HG02870 (cell line): Measurements from ENCODE around the gene SPTB.

Experiments used
- ATAC-seq: cut with Tn5 transposase; IDR thresholded peaks from one replicate; pipeline ENCODE4 v1.9.1; 2021; ENCODE audit warnings: mild to moderate bottlenecking, moderate library complexity; ENCODE audit not compliant: unreplicated experiment

SPTB gene

DNA sequence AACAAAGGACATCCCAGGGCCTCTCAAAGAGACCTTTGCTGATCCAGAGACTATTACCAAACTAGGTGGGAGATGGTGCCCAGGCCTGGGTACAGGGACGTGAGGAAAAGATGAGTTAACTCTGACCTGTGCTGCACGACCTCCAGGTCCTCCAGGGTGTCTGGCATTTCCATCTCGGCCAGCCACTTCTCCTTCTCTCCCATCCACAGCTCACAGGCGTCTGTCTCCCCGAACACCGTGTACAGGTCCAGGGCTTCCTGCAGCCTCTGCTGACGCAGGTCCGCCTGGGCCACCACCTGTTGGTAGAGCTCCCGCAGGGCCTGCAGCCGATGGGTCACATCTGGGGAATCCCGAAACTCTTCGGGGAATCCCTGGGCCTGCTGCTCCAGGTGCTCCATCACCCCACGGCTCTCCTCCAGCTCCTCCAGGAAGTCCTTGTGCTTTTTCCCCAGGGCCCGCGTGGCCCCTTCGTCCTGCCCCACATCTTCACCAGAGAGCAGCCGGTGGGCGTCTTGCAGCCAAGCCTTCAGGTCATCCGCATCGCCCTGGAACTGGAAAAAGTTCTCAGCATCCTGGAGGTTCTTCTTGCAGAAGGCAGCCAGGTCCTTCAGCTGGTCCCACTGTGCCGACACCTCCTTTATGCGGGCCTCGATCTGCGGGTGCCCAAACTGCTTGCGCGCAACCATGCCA, 86.7 kb downstream of the SPTB start:
- no peak for ATAC-seq

DNA sequence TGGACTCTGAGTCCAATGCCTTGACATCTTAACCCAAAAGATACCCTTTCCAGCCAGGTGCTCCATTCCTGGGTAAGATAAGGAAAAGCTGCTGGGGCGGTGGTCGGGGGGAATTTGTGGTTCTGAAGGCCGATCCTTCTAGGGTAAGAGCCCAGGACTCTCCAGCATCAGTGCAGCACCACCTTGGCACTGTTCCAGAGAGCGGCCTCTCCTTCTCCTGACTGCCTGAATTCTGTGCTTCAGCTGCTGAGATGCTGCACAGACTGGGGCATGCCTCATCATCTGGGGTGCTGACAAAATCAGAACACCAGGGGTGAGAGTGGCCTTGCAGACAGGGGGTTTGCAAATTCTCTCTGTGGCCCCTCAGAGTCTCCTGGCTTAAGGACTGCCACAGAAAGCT, 87.5 kb downstream of the SPTB start:
- ATAC-seq: no peak

GRCh38 chr14:64790478-64790877, 89.2 kb downstream of the SPTB start:
- ATAC-seq: no peak

DNA sequence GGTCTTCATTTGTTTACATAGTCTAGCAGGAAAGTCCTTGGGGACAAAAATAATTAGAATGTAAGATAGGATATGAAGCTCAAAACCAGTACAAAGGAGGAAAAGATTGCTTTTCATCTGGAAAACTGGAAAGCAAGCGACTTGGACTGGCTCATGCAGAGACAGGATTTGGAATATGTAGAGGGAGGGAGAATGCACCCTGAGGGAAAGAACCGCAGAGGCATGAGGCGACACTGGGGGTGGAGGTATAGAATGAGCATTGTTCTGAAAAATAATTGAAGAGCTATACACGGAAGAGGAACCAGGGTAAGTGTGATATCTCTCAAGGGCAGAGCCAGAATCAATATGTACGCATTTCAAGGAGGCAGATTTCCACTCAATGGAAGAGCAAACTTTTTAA, 90.0 kb downstream of the SPTB start:
- ATAC-seq: no peak

DNA sequence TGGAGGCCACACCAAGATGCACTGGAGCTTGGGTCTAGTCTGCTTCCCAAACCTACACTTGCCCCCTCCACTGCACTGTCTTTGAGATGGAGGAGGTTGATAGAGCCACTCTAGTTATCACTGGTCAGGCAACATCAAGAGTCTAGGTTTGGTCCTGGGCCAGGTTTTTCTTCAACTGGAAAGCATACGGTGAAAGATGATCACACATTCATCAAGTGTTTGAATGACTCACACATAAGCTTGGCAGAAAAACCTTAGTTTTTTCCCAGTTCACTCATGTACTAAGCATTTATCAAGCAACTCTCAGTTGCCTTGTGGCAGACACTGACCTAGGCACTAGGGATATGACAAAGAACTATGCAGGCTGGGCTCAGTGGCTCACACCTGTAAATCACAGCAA, 91.0 kb downstream of the SPTB start:
- no peak for ATAC-seq

GRCh38 chr14:64787619-64788018, 92.1 kb downstream of the SPTB start:
- no peak for ATAC-seq

DNA sequence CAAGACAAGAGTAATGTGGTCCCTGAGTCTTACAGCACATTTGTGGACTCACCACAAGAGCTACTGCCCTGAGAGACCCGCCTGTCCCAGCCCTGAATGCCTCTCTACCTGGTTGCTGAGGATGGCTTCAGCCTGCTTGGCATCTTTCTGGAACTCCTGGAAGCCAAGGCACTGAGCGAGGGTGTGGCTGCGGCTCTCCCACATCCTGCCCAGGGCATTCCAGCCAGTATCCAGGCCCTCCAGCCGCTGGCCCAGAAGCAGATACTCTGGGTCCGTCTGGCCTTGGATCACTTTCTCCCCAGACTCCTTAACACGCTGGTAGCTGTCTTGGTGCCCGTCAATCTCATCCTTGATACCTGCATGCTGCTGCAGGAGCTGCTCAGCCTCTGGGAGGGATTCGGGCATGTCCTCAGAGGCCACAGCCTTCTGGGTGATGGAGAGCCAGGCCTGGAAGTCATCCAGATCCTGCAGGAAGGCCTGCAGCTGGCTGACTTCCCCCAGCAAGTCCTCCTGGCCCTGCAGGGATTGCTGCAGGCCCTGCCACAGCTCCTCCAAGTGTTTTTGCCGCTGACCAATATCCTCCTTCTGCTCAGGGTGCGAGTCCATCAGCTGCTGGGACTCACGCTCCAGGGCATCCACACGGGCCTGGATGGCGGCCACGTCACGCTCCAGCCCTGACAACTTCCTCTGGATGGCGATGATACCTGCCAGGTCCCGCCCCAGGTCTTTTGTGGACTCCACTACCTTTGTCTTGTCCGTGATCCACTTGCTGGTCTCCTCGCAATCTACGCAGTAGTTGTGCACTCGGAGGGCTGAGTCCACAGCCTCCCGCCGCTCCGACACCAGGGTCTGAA, 93.2 kb downstream of the SPTB start:
- no peak for ATAC-seq

- ATAC-seq: no peak
Observed at GRCh38 chr14:64784006-64784405, 95.7 kb downstream of the SPTB start.

GRCh38 chr14:64782196-64782595, 97.5 kb downstream of the SPTB start:
- no peak for ATAC-seq

GRCh38 chr14:64779472-64779871, 100.2 kb downstream of the SPTB start:
- ATAC-seq: no peak

DNA sequence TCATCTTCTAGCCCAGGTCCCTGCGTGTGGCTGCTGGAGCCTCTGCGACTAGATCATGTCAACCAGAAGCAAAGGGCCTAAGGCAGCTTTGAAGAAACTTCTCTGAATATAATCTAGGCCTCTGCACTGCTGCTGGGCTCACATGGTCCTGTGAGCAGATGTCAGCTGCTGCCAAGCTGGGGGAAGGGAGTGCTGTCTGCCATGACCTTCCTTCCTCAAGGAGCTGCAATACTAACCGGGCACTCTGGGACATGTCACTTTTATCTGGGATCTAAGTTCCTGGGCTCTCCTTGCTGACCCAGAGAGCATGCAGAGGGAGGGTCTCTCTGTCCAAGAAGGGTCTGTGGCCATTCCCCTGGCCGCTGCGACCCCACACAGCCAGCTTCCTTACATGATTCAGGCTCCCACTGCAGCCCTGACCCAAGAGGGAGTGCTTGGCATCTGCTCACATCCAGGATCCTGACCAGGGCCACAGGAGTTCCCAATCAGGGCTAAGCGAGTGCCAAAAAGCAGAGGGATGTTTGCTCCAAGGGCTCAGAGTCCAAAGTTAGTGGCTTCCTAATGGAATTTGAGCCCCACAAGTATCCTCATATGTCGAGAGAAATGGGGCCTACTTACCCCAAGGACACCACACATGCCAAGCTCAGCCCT, 101.5 kb downstream of the SPTB start:
- ATAC-seq: no peak

DNA sequence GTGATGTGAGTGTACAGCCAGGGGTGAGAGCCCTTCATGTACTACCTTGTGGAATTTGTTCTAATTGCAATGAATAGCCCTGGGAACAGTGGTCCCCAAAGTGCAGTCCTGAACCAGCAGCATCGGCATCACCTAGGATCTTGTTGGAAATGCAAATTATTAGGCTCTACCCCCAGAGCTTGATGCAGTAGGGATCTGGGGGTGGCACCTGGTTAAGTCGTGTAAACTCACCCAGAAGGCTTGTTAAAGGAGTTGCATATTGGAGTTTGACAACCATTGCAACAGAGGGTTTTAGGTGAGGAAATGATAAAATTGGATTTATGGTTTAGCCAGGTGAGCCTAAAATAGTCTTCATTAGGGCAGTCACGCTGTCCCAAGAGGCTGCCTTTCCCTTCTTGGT, 102.2 kb downstream of the SPTB start:
- no peak for ATAC-seq

- ATAC-seq: no peak
Observed at GRCh38 chr14:64775081-64775777, 104.5 kb downstream of the SPTB start.

- ATAC-seq: no peak
Observed at GRCh38 chr14:64774272-64774671, 105.4 kb downstream of the SPTB start.

GRCh38 chr14:64773577-64773976, 106.1 kb downstream of the SPTB start:
- ATAC-seq: no peak

DNA sequence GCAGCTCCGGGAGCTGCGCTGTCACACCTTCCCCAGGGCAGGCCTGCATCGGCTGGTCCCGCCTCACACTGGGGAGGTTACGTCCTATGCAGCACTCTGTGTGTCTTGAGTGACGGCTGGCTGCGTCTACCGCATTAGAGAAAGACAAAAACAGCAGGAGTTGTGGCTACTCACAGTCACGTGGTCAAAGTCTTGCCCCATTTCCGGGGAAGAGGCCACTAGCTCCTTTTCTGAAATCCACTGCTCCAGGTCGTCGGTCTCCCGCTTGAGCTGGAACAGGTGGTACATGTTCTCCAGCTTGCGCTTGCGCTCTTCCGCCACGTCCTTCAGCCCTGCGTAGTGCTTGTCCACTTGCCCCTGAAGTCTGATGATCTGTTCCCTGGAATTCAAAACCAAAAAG, 106.7 kb downstream of the SPTB start:
- no peak for ATAC-seq

- ATAC-seq: no peak
Observed at GRCh38 chr14:64772397-64772950, 107.2 kb downstream of the SPTB start.

DNA sequence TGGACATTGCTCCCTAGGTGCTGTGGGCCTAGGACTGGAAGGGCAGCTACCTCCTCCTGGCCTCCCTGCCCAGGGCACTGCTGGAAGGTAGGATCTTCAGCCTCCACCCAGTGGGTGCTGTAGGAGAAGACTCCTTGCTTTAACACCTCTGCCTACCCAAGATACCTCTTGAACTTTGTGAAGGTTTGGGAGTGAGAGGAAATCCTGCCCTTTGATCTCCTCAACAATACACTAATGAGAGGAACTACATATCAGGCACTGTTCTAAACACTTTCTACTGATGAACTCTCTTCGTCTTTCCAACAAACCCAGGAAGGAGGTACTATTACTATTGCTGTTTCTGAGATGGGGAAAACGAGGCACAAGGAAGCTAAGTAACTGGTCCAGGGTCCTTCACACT, 108.5 kb downstream of the SPTB start:
- no peak for ATAC-seq

- no peak for ATAC-seq
Observed at GRCh38 chr14:64770751-64771150, 109.0 kb downstream of the SPTB start.

DNA sequence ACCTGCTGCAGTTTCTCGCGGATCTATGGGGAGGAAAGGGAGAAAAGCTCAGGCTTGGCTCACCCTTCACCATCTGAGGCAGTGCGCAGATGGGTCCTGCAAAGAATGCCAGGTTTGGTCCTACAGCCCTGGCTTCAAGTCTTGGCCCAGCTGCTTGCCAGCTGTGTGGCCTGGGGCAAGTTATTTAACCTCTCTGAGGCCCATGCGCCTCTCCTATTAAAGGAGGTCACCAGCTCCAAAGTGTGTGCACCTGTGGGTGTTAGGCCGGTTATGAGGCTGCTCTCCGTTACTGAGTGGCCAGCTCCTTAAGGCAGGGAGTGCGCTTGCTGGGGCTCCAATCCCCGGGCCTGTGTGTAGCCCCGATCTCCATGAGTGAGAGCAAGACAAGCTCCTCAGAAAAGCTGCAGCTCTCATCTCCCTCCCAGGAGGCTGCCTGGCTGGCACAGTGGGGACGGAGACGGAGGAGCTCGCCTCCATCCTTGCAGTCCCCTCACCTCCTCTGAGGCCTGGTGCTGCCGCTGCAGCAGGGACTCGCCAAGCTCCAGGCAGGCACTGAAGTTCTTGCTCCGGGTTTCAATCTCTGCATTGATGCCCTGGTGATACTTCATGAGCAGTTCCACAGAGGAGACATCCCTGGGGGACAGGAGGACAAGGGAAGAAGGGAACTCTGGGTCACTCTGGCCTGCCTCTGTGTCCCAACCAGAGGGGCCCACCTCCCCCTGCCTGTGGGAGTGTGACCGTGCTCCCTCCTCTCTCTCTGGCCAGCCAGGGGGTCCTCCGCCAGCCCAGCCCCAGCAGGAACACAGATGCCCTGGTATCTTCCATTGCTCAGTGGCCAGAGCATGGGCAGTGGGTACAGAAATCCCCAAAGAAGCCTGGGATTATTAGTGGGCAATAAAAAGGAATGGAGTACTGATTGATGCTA, 110.3 kb downstream of the SPTB start:
- ATAC-seq: no peak
